Anterior cingulate cortex (tissue), 58 donors: ENCODE data around the gene PDE6H.

Experiments
- DNase-seq, 58 donors: peaks; one replicate each; lab custom pipeline; 2025; lab: John Stamatoyannopoulos, UW

Gene PDE6H

GRCh38 chr12:14950982-14951746, 21.7 kb upstream of the PDE6H start:
- no peak for DNase-seq

DNA sequence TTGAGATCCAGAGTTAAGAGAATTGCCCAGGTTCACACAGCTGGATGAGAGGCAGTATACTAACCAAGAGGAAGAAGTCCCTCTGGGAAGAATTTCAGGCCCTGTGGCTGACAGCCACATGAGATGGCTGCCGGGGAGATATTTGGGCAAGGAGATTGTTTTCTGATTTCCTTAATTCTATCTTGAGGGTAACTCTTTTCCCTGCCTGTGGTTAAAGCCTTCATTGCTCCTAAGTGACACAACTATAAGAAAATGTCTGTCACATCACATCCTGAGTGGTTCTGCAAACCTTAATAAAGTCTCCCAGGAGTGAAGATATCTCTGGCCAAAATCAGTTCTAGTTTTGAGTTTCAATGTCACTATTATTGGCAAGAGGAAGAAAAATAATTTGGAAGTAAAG, 21.0 kb upstream of the PDE6H start:
- DNase-seq = no peak

- peak in 3 of 58 donors; percentile 14 to 58 (median 51) for DNase-seq
These were observed 20.4 kb upstream of the PDE6H start for GRCh38 chr12:14952299-14952921.

DNA sequence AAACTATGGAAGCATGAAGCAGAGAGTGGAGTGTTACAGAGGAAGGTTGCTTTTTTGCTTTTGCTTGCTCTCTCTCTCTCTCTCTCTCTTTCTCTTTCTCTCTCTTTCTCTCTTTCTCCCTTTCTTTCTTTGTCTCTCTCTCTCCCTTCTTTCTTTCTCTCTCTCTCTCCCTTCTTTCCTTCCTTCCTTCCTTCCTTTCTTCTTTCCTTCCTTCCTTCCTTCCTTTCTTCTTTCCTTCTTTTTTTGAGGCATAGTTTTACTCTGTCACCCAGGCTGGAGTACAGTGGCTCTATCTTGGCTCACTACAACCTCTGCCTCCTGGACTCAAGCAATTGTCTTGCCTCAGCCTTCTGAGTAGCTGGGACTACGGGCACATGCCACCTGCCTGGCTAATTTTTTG, 19.1 kb upstream of the PDE6H start:
- no peak for DNase-seq

DNA sequence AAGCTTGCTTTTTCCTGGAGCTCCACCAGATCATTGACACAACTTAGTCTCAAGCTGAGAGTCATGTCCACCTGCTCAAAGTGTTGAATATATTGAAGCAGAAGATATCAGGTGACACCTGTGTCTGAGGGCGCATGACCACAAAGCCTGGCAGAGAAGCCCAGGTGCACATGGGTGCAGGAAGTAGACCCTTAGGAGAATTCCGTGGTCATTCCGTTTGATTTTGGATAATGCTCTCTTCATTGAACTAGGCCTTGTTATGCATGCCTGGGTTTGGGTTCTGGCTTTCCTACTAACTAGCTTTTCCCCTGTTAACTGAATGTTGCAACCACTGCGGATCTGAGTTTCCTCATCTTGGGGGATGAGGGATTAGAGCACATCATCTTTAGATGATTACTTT, 18.6 kb upstream of the PDE6H start:
- no peak for DNase-seq

DNA sequence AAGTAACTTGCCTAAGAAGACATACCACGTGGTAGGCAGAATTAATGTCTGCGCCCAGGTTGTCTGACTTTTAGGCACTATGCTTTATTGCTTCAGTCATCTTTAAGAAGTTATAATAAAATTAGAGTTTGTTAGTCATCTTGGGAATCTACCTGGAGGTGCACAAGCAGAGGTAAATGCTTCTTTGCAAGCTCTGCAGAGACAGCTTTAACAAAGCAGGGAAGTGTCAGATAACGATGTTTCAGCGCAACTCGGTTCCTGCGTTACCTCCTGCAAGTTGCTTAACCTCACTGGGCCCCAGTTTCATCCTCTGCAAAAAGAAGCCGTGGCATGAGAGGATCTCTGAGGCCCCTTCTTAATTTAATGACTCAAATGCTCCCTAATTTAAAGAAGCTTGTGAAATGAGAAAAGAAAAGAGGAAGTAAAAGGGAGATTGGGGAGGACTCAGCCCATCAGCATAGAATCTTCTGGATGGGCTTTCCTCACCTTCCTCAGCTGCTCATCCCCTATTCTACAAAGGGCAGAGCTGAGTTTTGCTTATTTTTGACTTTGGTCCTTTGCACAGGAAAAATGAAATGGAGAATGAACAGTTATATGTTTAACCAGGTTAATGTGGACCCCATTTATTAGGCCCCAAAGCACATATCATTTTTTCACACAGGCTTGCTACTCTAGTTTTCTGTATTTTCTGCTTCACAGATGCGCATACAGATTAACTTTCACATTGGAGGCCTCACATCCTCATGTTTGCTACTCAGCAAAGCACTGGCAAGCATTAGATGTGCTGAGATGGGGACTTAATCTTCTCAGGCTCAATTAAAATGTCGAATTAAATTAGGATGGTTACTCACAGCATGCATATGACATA, 16.6 kb upstream of the PDE6H start:
- no peak for DNase-seq

GRCh38 chr12:14956905-14957304, 15.9 kb upstream of the PDE6H start:
- DNase-seq = no peak

DNA sequence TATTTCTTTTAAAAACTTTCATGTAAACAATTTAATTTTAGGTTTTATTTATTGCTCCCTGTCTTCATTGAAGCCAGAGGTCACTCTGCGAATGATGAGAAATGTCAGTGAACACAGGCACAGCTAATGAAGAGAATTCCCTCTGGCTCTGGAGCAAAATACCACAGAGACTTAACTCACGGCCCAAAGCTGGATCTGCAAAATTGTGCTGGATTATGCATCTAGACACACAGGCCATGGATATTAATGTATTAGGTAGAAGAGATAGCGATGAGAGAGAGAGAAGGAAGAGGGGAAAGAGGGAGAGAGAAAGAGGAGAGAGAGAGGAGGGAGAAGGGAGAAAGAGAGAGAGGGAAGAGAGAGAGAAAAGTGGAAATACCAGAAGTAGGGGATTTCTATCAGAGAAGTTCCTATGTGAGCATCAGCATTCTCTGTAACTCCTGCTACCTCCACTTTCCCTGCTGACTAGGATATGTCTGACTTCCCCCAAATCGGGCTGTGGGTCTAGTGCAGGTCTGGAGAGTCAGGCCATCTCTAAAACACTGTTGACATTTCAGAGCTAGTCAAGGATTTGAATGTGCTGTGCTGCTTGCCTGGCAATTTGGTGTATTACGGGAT, 15.2 kb upstream of the PDE6H start:
- no peak for DNase-seq

DNA sequence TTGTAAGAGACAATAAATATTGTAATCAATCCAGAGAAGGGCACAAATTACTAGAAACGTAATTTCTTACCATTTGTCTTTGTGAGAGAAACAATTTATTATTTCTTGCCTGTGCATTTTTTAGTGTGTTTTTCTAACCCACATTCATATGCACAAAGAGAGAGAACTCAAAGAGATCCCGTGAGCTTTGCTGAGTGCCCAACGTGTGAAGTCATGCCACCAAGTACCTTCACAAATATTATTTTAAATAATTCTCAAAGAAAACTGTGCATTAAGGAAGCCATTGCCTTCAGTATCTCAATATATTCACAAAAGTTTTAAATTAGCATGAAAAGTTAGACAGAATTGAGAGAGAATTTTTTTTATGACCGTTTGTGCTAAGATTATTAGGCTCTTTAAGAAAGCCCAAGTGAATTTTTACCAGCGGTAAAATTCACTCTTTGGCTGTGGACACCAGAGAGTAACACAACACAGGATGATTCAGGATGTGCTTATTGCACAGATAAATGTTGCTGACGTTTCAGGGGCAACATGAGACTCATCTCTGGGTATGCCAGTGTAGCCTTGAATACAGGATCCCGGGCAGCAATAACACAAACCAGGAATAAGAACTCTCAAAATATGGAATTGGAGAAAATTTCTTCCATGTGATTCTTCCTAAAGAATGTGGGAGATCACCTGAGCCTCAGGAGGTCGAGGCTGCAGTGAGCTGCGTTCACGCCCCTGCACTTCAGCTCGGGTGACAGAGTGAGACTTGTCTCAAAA, 14.3 kb upstream of the PDE6H start:
- no peak for DNase-seq

DNA sequence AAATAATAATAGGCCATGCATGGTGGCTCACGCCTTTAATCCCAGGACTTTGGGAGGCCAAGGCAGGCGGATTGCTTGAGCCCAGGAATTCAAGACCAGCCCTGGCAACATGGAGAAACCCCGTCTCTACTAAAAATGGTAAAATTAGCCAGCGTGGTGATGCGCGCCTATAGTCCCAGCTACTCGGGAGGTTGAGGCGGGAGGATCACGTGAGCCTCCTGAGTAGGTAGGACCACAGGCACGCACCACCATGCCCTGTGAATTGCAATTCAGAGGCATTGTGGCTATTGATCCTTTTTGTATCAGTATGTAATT, 13.8 kb upstream of the PDE6H start:
- no peak for DNase-seq

- DNase-seq = peak in 2 of 58 donors; percentile 8 to 9
These were observed 13.4 kb upstream of the PDE6H start for GRCh38 chr12:14959463-14959862.

DNA sequence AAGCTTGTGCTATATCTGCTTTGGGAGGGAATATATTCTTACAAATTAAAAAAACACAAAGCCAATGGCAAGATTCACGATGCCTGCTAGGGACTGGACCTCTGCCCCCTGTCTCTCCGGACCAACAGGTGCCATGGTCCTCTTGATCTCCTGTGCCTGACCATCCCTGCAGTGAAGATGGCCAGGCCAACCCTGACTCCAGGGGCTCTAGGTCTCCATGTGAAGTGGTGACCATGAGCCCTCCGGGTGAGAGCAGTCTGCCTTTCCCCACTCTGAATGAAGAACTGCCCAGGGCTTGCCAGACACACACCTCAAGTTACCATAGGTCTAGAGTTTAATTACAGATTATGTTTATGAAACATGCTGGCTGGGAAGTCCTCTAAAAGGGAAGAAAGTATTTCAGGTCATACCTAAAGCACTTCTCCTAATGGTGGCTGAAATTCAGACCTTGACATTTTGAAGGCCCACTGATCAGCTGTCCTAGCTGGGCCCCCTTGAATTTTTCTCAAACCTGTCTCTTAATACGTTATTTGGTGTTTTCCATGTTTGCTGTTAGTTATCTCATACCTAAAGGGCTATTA, 12.8 kb upstream of the PDE6H start:
- no peak for DNase-seq

GRCh38 chr12:14960548-14961465, 12.0 kb upstream of the PDE6H start:
- no peak for DNase-seq

DNA sequence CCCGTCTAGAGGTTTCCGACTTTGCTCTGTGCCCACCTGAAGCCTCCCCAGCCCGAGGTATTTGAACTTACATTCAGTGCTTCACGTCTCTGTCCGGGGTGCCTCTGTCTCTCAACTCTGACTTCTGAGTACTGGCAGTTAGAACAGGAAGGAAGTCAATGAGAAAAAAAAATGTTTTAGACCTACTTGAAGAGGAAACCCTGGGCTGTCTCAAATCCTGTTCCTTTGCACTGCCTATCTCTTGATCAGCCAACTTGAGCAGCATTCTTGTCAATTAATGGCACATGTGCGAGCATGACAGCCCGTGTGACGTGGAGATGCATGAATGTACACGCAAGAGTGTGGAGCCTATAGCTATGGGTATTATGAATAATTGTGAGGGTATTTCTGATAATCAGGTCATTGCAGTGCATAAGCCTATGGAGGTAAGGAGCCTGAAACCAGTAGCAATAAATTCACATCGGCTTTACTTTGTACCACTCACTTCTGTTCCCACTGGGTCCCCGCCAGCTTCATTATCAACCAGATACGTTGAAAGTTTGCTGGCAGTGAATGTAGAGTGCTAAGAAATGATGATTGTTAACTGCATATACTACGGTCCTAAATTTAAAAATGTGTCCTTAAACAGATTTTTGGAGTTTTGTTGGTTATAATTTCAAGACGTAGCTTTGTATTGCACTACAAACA, 11.2 kb upstream of the PDE6H start, which contains the start of gene ARHGDIB:
Gene ARHGDIB, minus strand, starts transcription at position 136 of the 687 bp plus-strand sequence. CDS start 10,889 bp downstream, outside the sequence.
- no peak for DNase-seq

DNA sequence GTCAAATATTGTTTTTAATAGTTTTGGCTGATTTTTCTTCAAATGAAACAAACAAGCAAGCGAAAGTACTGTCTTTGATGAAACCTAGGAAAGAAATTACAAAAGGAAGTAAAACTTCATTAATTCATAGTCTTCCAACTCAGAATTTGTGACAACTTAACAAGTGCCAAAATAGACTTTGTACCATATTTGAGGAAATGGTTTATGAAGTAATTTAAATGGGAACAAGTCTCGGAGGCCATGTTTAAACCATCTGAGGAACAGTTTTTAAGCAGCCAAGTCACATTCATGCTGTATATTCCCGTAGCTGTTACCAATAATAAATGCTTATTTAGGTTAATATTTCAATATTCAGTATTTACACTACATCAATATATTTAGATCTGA, 10.7 kb upstream of the PDE6H start:
- no peak for DNase-seq

DNA sequence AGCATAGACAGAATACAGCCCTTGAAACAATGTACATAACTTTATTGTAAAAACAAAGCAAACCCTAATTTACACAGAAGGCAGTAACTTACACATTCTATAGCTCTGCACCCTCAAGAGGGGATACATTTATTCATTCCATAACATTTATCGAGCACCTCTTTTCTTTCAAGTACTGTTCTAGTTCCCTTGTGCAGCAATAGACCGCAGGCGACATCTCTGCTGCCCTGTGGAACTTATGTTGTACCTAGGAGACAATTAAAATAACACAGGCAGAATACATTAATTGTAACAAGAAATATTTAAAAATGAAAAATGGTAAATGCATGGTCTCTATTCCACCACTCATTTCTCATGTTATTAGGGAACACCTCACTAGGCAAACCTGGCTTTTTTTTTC, 10.0 kb upstream of the PDE6H start:
- DNase-seq = no peak

GRCh38 chr12:14963520-14963919, 9.3 kb upstream of the PDE6H start:
- no peak for DNase-seq

DNA sequence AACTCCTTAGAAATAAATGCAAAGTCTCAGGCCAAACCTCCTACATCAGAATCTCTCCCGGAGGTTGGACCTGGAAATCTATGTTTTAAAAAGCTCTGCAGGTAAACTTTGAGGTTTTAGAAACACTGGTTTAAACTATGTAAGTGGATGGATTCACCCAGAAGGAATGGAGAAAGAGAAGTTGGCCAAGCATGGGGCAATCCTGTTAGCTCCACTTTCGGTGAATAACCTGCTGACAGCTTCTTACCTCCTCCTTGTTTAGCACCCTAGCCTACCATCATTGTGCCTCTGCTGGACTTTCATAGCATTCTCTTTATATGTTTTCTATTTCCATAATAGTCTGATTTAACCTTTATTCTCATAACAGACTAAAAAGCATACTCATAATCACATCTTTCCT, 8.4 kb upstream of the PDE6H start:
- DNase-seq = no peak
